ENCODE measurements around the gene AKR1C4. TPM values are rescaled to one million over a fixed set of nuclear protein-coding genes. Genes with fewer than 3 reads are reported as not detected.

Gene AKR1C4
- total RNA-seq, 1 experiment from 2014 or later, result not detected

DNA sequence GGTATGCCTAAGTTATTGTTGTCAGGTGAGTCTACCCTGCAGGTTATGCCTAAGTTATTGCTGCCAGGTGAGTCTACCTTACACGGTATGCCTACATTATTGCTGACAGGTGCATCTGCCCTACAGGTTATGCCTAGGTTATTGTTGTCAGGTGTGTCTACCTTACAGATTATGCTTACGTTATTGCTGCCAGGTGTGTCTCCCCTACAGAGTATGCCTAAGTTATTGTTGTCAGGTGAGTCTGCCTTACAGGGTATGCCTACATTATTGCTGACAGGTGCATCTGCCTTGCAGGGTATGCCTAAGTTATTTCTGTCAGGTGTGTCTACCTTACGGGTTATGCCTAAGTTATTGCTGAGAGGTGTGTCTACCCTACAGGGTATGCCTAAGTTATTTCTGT lies 64.2 kb downstream of the AKR1C4 start:
- Mint-ChIP-seq H3K4me1 (no peaks in the 10 kb centered on the region), H3K36me3 (ENCODE audit: insufficient read depth in 1 of 3, low read depth in 3 of 3) (peaks cover 0 to 14% (median 0%) of the 10 kb centered on the region in 3 experiments; a peak in 4 of 7 replicates), H3K27me3 (ENCODE audit: low read depth) (no peaks in the 10 kb centered on the region; the same call in 1 of the 2 replicates), H3K27ac (no peak overlapping the region), H3K9me3 (peaks cover 38 to 57% of the 10 kb centered on the region in 2 experiments), H3K4me3 (no peak overlapping the region)
- no peak overlapping the region for H3K27ac ChIP-seq (ENCODE audit: insufficient read length, low read depth, low read length)
- H3K56ac ChIP-seq (ENCODE audit: insufficient read length, low read depth, low read length), result no peak overlapping the region
- H3K27me3 ChIP-seq (ENCODE audit: insufficient read depth, low read length), result no peaks in the 10 kb centered on the region
- no peak overlapping the region for H3K23ac ChIP-seq (ENCODE audit: insufficient read length, low read depth, low read length)
- H2BK120ac ChIP-seq (ENCODE audit: low read depth, low read length, poor library complexity, severe bottlenecking), result no peak overlapping the region
- no peak overlapping the region for H2AK5ac ChIP-seq (ENCODE audit: insufficient read length, low read length)
- H3K4me1 ChIP-seq (ENCODE audit: insufficient read depth, low read length), result no peaks in the 10 kb centered on the region
- H3K14ac ChIP-seq (ENCODE audit: insufficient read depth, low read length), result no peak overlapping the region
- H4K5ac ChIP-seq (ENCODE audit: insufficient read length, low read depth, low read length), result no peak overlapping the region
- DNase-seq, result no peak
- H3T11ph ChIP-seq (ENCODE audit: low read length), result no peak overlapping the region
- TF ChIP-seq, protein P1, sequence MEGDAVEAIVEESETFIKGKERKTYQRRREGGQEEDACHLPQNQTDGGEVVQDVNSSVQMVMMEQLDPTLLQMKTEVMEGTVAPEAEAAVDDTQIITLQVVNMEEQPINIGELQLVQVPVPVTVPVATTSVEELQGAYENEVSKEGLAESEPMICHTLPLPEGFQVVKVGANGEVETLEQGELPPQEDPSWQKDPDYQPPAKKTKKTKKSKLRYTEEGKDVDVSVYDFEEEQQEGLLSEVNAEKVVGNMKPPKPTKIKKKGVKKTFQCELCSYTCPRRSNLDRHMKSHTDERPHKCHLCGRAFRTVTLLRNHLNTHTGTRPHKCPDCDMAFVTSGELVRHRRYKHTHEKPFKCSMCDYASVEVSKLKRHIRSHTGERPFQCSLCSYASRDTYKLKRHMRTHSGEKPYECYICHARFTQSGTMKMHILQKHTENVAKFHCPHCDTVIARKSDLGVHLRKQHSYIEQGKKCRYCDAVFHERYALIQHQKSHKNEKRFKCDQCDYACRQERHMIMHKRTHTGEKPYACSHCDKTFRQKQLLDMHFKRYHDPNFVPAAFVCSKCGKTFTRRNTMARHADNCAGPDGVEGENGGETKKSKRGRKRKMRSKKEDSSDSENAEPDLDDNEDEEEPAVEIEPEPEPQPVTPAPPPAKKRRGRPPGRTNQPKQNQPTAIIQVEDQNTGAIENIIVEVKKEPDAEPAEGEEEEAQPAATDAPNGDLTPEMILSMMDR (conservative IDR thresholded peaks at IDR 0.05), result no peak
- no peaks in the 10 kb centered on the region for H3K79me1 ChIP-seq (ENCODE audit: insufficient read depth, low read depth, low read length, poor library complexity, severe bottlenecking)
- no CpG with 5 or more reads among the region's 3 CpGs for WGBS (ENCODE audit: extremely low coverage, insufficient read length, low lambda C conversion rate)
- no peak overlapping the region for H2BK12ac ChIP-seq (ENCODE audit: insufficient read length, low read depth, low read length)
- no peaks in the 10 kb centered on the region for H3K9me3 ChIP-seq (ENCODE audit: control insufficient read depth, low read depth, low read length)
- H2BK5ac ChIP-seq (ENCODE audit: insufficient read length, low read length), result no peak overlapping the region
- H3K4me2 ChIP-seq (ENCODE audit: insufficient read depth, insufficient read length, low read length), result no peak overlapping the region
- H3K79me2 ChIP-seq (ENCODE audit: insufficient read depth, low read length), result no peaks in the 10 kb centered on the region
- no peaks in the 10 kb centered on the region for H4K20me1 ChIP-seq (ENCODE audit: control insufficient read depth, insufficient read depth, insufficient read length)
- H4K8ac ChIP-seq (replicated peaks; ENCODE audit: insufficient read length, low read depth, low read length), result no peak overlapping the region
- no peak overlapping the region for H3K9ac ChIP-seq (ENCODE audit: extremely low read depth, insufficient read length, low read length)
- no peak overlapping the region for H2BK20ac ChIP-seq (ENCODE audit: low read depth, low read length, poor library complexity, severe bottlenecking)
- no peak overlapping the region for H2BK15ac ChIP-seq (ENCODE audit: low read depth, low read length)
- no peak overlapping the region for H2AFZ ChIP-seq (ENCODE audit: low read length)
- no peak overlapping the region for H4K91ac ChIP-seq (ENCODE audit: insufficient read length, low read depth, low read length)
- H3K4ac ChIP-seq (ENCODE audit: low read depth, low read length), result no peak overlapping the region
- no peaks in the 10 kb centered on the region for H3K23me2 ChIP-seq (ENCODE audit: insufficient read length, low read depth, low read length, poor library complexity, severe bottlenecking)
- no peak overlapping the region for H3K18ac ChIP-seq (ENCODE audit: insufficient read length, low read depth, low read length)

Measured in H9 (cell line).